Endothelial cell of umbilical vein (primary cell): ENCODE results near the gene FIGNL2.

ENCODE experiments used
- POLR2A ChIP-seq: IDR thresholded peaks from 2 replicates; pipeline ENCODE4 v1.6.1; 2012; ENCODE audit warnings: low read depth, mild to moderate bottlenecking, control low read depth, low read length
- POLR2AphosphoS5 ChIP-seq: IDR thresholded peaks from 2 replicates; pipeline ENCODE4 v1.6.1; 2012; ENCODE audit warnings: low read depth, mild to moderate bottlenecking, control low read depth, low read length, moderate library complexity; ENCODE audit not compliant: insufficient read depth
- TF ChIP-seq, protein P1 (sequence below), 2 donors: IDR thresholded peaks; 1 replicate in 1 of 2; 2 replicates in 1 of 2; pipeline ENCODE4 v1.5.1; 2011; ENCODE audit warnings: low read length in 2 of 2, mild to moderate bottlenecking in 2 of 2, moderate library complexity in 2 of 2, control low read depth in 1 of 2, inconsistent platforms in 1 of 2, low read depth in 1 of 2; ENCODE audit not compliant: insufficient read depth in 1 of 2; ENCODE audit errors: extremely low read depth in 1 of 2

DNA sequence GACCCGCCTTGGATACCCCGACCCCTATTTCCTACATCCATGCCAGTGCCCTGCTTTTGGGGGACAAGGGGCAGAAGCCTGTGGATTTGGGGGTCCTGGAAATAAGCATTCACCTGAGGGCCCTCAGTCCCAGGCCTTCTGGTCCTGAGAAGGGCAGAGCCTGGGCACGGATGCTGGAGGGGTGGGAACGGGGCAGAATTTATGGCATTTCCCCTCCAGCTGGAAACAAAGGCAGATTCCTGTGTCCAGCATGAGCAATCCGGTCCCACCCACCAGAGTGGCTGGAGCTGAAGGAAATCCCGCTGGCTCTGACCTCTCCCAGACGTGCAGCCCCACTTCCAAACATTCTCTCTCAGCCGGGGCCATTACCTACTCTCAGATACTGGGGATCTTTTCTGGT lies 48.7 kb upstream of the FIGNL2 start:
- TF ChIP-seq, protein P1, sequence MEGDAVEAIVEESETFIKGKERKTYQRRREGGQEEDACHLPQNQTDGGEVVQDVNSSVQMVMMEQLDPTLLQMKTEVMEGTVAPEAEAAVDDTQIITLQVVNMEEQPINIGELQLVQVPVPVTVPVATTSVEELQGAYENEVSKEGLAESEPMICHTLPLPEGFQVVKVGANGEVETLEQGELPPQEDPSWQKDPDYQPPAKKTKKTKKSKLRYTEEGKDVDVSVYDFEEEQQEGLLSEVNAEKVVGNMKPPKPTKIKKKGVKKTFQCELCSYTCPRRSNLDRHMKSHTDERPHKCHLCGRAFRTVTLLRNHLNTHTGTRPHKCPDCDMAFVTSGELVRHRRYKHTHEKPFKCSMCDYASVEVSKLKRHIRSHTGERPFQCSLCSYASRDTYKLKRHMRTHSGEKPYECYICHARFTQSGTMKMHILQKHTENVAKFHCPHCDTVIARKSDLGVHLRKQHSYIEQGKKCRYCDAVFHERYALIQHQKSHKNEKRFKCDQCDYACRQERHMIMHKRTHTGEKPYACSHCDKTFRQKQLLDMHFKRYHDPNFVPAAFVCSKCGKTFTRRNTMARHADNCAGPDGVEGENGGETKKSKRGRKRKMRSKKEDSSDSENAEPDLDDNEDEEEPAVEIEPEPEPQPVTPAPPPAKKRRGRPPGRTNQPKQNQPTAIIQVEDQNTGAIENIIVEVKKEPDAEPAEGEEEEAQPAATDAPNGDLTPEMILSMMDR (IDR thresholded peaks at IDR 0.05; ENCODE audit: extremely low read depth in 1 of 2, insufficient read depth in 1 of 2, low read depth in 1 of 2, low read length in 2 of 2), result no peak
- peak; percentile 87 for TF ChIP-seq POLR2AphosphoS5
- TF ChIP-seq POLR2A, result no peak
